GM20000 (cell line): Measurements from ENCODE around the gene KIF7.

Source experiments
- DNase-seq: peaks from one replicate; pipeline ENCODE4 v3.0.0; 2012; ENCODE audit warnings: low spot score
- CTCF ChIP-seq: IDR thresholded peaks from 2 replicates; pipeline ENCODE4 v1.5.1; 2012; ENCODE audit warnings: mild to moderate bottlenecking, control low read depth; ENCODE audit errors: extremely low read depth, missing control alignments

KIF7 gene

GRCh38 chr15:89662893-89663626, 7.8 kb upstream of the KIF7 start:
- peak; percentile 8 for DNase-seq
- TF ChIP-seq CTCF = no peak

GRCh38 chr15:89660556-89660955, 5.3 kb upstream of the KIF7 start:
- no peak for TF ChIP-seq CTCF
- no peak for DNase-seq

- DNase-seq = no peak
- no peak for TF ChIP-seq CTCF
Measured at GRCh38 chr15:89659295-89659694, 4.0 kb upstream of the KIF7 start.

GRCh38 chr15:89657686-89658200, 2.5 kb upstream of the KIF7 start:
- DNase-seq = no peak
- TF ChIP-seq CTCF = no peak

GRCh38 chr15:89656116-89656815, 999 bp upstream of the KIF7 start:
- no peak for TF ChIP-seq CTCF
- no peak for DNase-seq

GRCh38 chr15:89654301-89654761, 936 bp downstream of the KIF7 start:
- no peak for DNase-seq

More at GRCh38 chr15:89654301-89654761, 936 bp downstream of the KIF7 start:
- no peak for TF ChIP-seq CTCF
